ENCODE data around the gene GULP1. TPM values are rescaled to one million over a fixed set of nuclear protein-coding genes. Genes with fewer than 3 reads are reported as not detected.

GULP1 gene
- total and polyA plus RNA-seq, 2 experiments from 2014 or later: 94.6 to 181 TPM

DNA sequence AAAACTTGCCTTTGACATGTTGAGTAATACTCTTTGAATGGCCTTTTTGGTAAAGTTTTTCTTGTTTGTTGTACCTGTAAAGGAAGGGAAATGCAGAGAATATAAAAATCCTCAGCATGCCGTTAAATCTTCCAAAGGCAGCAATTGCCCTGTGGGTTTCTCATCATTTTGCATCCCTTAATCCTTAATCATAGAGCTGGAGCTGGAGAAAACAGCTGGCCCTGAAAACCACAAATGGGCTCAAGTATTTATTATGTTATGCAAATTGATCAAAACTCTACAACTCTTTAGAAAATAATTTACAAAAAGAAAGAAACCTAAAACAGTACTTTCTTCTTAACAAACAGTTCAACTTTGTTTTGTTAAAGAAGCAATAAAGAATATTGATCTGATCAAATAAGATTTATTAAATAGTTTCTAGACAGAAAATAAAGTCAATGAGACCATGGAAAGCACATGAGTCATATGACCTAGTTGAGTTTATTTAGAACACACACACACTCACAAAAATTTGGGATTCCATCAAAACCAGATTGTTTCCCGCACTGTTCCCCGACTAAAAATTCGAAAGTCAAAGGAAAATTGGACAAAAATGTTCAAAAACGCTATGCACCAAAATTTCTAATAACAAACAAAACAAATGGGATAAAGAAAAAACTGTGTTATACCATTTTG is 309.0 kb downstream of the GULP1 start:
- no peak; the same call in 2 of the 3 replicates for ATAC-seq
- 0 out of 2 replicates have a peak overlapping the region, but pooled peaks have one; percentile 24 for H3K27ac Mint-ChIP-seq

More for the DNA sequence above, 309.0 kb downstream of the GULP1 start:
- H3K4me1 Mint-ChIP-seq: peaks cover 19% of the 10 kb centered on the region; the same call in 2 of the 3 replicates
- H3F3A ChIP-seq (replicated peaks; ENCODE audit: low read depth): no peaks in the 10 kb centered on the region
- peak overlapping the region; percentile 8 for H3K27ac ChIP-seq (ENCODE audit: low read depth)
- no peaks in the 10 kb centered on the region for H3K79me2 ChIP-seq (replicated peaks; ENCODE audit: insufficient read depth)
- H3K27me3 Mint-ChIP-seq (ENCODE audit: insufficient read depth, low read depth, poor library complexity): peaks cover under 1% of the 10 kb centered on the region
- 0 out of 3 replicates have a peak, but pooled peaks cover 1% of the 10 kb centered on the region for H3K36me3 Mint-ChIP-seq (ENCODE audit: low read depth)
- no peak overlapping the region for H3K4me3 Mint-ChIP-seq
- H3K9me2 ChIP-seq (ENCODE audit: insufficient read depth): no peaks in the 10 kb centered on the region
- peaks cover 4% of the 10 kb centered on the region; the same call in 1 of the 2 replicates for H3K36me3 ChIP-seq (ENCODE audit: insufficient read depth)
- H3K4me2 ChIP-seq: no peak overlapping the region
- TF ChIP-seq EZH2phosphoT487 (IDR thresholded peaks at IDR 0.05; ENCODE audit: unreplicated experiment): no peak
- TF ChIP-seq, protein P1, sequence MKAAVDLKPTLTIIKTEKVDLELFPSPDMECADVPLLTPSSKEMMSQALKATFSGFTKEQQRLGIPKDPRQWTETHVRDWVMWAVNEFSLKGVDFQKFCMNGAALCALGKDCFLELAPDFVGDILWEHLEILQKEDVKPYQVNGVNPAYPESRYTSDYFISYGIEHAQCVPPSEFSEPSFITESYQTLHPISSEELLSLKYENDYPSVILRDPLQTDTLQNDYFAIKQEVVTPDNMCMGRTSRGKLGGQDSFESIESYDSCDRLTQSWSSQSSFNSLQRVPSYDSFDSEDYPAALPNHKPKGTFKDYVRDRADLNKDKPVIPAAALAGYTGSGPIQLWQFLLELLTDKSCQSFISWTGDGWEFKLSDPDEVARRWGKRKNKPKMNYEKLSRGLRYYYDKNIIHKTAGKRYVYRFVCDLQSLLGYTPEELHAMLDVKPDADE (IDR thresholded peaks at IDR 0.05): no peak
- no peak for TF ChIP-seq ZNF114 (CRISPR knock-in tag; IDR thresholded peaks at IDR 0.05)
- TF ChIP-seq NANOG (IDR thresholded peaks at IDR 0.05; ENCODE audit: borderline replicate concordance): no peak
- TF ChIP-seq ZNF462 (CRISPR knock-in tag; IDR thresholded peaks at IDR 0.05): no peak
- no peak for TF ChIP-seq CTCF (conservative IDR thresholded peaks at IDR 0.05; ENCODE audit: low read depth in 2 of 2)
- no peak for TF ChIP-seq REST (IDR thresholded peaks at IDR 0.05; ENCODE audit: unreplicated experiment)
- TF ChIP-seq POLR2AphosphoS5 (IDR thresholded peaks at IDR 0.05; ENCODE audit: low read depth): no peak
- TF ChIP-seq JUNB (IDR thresholded peaks at IDR 0.05; ENCODE audit: unreplicated experiment): no peak
- no peak for TF ChIP-seq CREB1 (CRISPR knock-in tag; IDR thresholded peaks at IDR 0.05; ENCODE audit: low read depth)
- no peak for TF ChIP-seq EZH2 (IDR thresholded peaks at IDR 0.05; ENCODE audit: low read depth, unreplicated experiment)
- TF ChIP-seq ZNF331 (CRISPR knock-in tag; IDR thresholded peaks at IDR 0.05; ENCODE audit: low read depth): no peak
- TF ChIP-seq STAT1 (IDR thresholded peaks at IDR 0.05; ENCODE audit: unreplicated experiment): no peak
- no peak for DNase-seq (ENCODE audit: low spot score)
- no peak overlapping the region for H2AFZ ChIP-seq
- peaks cover 22% of the 10 kb centered on the region for H3K4me1 ChIP-seq (ENCODE audit: insufficient read depth)
- H3K9me3 Mint-ChIP-seq: peaks cover under 1% of the 10 kb centered on the region; the same call in 1 of the 3 replicates
- H3K4me3 ChIP-seq: no peak overlapping the region
- no peaks in the 10 kb centered on the region for H4K20me1 ChIP-seq (replicated peaks; ENCODE audit: insufficient read depth)
- no peaks in the 10 kb centered on the region for H3K27me3 ChIP-seq (ENCODE audit: insufficient read depth)

Measured in GM23338 (cell line).